Inflammatory macrophage treated with lipopolysaccharide for 4 hours (primary cell): ENCODE measurements around the gene POPDC2.

Source experiments
- DNase-seq: peaks from one replicate; pipeline ENCODE4 v3.0.0-alpha.2; 2020

Gene POPDC2

DNA sequence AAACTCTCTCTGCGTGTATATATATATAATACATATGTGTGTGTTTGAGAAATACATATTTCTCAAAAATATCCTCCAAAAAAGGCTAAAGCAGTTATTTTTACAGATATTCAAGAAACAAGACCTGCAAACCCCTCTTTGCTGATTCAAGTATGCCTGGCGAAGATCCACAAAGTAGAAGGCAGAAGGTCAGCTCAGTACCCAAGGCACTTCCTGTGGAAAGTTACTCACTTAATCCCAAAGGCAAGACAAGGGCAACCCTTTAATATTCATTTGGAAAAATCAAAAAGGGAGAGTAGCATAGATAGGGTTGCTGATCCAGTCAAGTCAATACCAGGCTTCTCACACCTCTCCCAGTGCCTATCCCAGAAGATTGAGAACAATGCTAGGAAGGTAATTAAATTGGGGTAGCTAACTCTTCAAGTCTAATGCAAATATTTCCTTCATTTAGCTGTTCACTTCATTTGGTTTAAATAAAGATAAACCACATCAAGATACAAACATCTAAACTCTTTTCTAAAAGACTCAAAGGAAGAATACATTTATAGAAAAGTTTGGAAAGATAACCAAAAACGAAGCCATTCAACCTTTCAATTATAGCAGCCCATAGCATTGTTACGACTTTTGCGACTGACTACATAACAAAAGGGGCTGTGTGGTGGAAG is 9.6 kb upstream of the POPDC2 start:
- DNase-seq = no peak

DNA sequence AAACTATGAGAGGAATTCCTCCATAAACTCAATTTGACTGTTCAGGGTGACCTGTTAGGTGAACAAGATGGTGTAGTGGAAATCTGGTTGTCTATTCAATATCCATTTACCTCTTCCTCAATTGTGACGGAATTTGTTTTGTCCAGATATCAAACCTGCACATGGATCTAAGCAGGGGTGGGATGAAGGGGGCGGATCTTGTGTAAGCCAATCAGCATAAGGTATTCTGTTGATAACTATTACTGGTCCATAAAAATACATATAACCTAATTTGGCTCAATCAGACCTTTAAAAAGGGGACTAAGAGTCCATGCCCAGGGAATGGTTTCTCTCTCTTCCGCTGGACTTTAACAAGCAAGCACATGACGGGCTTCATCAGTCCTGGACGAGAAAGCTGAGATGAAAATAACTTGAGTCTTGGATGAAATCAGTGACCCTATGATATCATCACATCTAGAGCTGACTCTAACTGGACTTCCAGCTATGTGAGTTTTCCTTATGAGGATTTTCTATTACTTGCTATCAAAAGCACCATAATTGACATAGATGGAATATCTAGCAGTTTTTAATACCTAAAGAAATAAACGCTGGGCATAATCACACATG is 5.7 kb upstream of the POPDC2 start:
- no peak for DNase-seq

DNA sequence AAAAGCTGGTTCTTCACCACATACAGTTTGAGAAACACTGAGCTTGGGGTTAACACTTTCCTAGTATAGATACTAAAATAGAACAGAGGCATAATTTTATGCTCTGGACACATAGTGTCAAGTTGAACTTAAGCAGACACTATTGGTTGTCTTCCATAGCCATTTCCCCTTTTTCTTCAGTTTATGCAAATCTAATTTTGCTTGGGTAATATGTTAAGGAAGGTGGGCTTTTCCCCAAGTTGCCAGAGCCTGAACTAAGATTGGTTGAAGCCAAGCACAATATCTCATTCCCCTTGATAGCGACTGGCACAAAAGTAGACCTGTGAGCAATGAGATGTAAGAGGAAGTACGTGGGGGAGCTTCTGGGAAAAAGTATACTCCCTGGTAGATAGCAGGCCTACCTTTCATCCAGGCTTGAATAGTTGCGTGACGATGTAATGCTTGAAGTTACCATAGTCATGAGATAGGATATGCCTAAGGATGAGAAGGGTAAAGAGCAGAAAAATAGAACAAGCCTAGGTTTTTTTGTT is 4.5 kb upstream of the POPDC2 start:
- DNase-seq = peak; percentile 98

DNA sequence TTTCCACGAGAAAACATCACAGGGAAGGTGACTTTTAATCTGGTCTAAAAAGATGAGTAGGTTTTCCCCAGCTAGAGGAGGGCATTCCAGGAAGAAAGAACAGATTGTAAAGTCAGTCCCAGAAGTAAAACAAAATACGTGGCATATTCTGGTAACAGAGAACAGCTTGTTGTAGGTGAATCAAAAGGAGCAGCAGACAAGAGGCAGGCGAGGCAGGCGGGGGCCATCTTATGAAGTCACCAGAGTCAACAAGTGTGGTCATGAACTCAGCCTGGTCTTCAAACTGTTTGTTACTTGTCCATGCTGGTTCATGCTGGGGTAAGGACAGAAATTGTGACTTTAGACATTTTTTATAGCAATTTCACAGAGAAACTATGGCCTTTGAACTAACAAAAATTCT is 4.0 kb upstream of the POPDC2 start:
- peak; percentile 37 for DNase-seq

DNA sequence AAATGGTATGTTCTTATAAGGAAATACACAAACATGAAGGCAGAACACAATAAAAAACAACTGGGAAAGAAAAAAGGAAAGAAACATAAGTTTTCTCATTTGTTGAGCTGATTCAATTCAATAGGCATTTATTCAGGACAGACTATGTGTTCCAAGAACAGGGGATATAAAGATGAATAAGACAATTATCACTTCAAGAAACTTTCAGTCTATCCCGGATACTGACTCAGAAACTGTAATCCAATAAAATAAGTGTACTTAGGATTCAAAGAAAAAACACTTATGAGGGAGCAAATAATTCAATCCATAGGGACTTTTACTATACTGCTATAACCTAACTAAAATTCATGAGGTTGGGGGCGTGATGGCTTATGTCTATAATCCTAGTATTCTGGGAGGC is 3.5 kb upstream of the POPDC2 start:
- no peak for DNase-seq

DNA sequence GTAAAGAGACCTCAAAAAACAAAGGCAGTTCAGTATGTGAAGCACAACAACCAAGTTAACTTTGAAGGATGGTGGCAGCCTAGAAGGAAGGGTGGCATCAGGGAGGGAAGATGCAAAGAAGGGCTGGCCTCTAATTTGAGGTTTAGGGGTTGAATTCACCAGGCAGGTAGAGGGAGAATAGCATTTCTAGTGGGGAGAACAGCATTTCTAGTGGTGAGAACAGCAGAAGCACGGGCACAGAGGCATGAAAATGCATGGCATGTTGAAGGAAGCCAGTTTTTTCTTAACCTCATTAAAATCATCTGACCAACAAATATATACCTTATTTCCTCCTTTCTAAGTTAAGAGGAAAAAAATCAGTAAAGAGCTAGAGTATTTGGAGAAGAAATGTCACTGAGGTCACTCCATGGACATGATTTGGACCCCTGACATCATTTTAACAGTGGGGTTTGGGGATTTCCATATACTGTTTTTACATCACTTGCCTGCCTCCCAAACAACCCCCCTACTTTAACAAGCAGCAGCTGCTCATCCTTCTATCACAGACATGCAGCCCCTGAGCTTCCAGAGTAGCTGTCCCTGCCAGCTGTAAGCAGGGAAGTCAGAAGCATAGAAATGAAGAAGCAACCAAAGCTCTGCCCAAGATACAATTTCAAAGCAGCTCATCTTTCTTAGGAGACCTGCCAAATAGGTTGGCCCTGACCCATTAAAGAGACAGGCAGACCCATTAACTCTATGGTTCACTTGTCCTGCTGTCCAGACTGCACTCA is 2.4 kb upstream of the POPDC2 start:
- DNase-seq = no peak

DNA sequence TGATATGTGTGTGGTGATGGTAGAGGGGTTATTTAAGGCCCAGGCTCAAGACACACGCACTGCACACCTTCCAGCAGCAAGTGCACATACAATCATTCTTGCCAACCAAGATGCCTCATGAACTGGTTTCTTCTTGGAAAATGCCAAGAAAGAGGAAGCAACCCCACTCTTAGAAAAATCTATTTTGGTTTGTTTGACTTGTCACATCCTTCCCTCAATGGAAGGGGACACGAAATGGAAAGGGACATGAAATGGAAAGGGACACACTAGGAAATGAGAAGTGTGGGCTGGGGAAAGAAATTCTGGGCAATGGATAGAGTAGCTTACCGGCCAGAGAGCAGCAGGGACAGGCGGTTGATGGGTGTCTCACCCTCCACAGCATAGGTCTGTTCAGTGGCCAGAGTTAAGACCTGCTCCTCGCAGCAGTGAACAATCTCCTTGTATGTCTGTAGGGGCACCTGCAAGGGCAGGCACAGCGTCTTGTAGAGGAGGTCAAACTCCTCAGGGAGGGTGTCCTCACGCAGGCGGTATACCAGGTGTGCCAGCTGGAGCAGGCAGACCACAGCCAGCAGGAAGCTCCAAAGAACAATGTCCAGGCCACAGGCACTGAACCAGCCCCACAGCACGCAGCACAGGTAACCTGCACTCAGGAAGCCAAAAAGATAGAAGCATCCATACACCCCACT is 640 bp downstream of the POPDC2 start:
- DNase-seq = peak; percentile 79

DNA sequence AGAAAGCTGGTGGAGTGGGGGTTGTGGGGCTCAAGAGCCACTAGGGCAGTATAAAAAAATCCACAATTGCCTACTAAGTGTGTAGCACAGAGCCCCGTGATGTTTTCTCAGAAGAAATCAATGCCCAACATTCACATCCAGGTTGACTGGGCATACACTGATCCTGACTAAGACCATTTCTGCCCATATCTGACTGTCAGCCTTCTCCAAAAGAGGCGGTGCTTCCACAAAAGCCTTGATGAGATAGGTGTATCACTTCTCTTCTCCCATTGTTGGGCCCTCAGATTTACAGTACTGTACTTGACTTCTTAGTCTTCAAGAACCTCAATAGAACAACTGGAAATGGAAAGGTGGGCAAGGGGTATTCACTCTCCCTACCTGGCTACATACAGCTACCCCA is 1.4 kb downstream of the POPDC2 start:
- no peak for DNase-seq

DNA sequence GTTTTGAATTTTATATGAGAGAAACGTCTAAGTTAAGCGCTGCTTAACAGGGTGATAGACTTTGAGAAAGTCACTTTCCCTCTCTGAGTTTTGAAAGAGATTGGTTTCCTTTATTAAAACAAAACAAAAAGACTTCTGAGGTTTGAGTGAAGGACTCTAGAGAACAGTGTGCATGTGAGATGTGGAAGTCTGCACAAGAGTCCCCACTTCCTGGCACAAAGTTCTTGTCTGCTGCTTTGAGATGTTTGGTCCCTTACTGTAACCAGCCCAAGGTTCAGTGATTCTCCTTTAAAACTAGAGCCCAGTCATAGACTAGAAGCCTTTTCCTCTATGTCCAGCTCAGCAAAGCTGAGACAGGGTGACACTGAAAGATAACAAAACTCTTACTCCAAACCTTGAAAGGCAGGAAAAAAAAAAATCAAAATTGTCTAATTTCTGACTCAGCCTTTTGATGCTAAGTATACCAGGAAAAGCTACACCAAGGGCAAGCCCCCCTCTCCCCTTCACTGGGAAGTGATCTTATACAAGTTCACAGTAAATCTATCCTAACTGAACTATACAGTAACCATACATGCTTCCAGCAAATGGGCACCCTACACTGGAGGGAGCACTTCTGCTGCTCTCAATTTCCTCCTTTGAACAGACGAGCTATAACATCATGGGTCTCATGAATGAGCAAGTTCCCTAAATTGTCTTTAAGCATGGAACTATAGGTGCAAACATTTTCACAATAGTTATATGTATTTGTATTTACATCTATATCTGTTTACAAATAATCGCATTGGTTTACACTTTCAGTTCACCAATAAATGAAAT is 2.3 kb downstream of the POPDC2 start:
- DNase-seq = peak; percentile 78

DNA sequence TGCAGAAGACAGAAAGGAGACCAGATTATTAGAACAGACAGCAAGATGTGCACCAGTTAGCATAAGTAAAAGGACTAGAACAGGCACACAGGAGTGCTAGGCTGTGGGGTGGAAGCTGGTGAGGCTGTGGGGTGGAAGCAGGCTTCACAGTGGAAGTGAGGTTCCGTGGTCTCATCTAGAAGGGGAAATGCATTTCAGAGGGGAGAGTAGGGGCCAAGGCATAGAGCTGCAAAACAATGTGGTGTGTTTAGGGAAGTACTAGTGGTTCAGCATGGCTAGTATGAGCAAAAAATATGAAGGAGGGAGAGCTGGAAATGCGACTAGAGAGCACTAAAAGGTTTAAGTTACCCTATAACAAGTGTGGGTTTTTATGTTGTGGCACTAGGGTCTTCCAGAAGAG is 6.5 kb downstream of the POPDC2 start:
- no peak for DNase-seq

DNA sequence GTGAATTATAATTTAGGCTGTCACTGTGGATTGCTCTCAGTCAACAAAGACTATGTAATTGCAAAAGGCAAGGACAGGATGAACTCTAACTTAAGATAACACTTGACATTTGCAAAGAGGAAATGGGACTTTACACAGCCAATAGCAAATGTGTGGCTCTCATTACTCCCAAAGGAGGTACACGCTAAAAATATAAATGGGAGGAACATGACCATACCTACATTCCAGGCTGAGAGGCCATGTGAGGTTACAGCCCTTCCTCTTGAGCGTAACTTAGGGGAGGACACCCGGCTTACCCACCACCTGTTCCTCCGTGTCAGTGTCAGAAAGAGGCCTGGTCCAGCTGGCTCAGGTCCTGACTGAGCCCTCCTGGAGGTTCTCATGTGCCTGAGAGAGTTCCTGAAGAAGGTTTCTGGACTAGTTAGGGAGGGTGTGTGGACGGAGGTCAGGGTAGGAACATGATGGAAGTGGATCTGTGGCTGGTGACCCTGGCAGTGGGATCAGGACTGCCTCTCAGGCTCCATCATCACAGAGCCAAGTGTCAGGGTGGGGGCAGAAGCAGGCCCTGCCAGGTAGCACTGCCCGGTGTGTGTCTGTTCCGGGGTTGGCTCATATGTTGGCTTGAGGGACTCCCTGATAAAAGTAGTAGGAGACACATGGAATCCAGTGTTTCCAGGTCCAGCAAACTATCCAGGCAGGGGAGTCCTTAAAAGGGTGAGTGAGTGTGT is 7.9 kb downstream of the POPDC2 start:
- DNase-seq = peak; percentile 28

DNA sequence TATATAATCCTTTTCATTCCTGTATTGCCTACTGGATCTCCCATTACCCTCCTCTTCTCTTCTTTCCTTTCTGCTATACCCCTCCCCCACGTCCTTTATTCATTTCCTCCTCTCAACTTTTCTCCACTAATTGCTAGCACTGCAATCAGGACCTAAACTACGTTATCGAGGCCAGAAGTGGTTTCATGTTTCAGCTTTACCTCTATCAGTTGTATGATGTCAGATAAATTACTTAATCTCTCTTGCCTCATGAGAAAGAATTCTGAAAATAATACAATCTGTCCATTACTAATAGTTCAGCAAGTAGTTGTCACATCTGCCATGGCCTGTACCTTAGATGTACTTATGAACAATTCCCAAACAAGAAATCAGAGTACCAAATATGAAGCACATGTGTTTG is 10.6 kb downstream of the POPDC2 start:
- peak; percentile 58 for DNase-seq

DNA sequence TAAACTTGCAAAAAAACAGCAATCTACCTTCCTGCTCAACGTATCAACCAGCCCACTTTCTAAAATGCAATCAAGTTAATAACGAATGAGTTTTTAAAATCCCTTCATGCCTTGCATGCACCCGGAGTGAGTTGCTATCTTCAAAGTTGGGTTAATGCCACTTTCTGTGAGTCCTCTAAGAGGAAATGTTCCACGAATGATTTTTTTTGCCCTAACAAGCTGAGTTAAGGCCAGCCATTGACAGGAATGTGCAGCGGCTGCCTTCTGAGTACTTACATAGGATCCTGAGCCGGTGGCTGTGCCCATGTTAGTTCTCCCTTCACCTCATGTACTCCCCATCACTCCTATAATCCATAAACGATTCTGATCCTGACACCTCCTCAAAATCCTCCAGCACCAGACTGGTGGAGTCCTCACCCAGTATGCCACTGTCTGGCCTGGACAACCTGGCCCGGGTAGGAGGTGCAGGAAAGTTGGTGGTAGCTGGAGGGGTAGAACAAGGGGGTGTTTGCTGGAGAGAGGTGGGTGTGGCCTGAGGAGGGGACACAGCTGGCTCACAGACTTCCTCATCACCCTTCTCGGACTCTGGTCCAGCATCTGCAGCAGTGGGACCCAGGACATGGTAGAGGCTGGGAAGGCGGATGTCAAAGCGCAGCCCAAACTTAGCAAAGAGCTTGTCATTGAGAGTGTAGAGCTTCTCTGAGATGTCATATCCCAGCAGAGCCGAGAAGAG is 12.4 kb downstream of the POPDC2 start:
- DNase-seq = no peak

DNA sequence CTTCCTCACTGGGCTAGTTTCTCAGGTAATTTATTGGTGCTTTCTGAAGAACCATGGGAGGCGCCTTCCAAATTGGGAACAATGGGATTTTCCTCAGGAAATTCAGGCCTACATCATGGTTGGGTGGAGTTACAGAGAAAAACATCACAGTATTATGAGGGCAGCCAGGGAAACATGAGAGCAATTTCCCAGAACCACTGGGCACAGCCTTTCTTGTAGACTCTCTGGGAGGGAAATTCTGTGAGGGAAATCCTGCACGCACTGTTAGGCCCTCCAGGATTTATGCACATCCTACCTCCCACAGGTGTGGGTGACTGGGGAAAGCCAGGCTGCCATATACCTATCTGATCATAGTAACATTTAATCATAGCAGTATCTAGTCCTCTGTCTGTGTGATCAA is 13.2 kb downstream of the POPDC2 start:
- DNase-seq = no peak

DNA sequence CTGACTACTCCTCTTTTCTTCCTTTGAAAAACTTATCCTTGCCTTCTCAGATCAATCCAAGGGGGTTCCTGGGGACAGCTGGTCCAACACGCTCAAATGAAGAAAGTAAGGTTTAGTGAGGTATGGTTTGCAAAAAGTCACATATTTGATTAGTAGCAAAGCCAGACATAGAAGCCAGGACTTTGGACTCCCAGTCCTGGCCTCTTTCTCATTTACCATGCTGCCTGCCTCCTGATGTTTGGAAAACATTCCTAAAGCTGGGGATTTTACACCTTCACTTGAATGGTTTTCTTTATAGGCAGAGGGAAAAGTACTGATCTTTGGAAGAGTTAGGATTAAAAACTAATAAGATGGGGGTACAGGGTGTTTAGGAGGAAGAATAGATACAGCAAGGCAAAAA is 14.6 kb downstream of the POPDC2 start:
- no peak for DNase-seq

DNA sequence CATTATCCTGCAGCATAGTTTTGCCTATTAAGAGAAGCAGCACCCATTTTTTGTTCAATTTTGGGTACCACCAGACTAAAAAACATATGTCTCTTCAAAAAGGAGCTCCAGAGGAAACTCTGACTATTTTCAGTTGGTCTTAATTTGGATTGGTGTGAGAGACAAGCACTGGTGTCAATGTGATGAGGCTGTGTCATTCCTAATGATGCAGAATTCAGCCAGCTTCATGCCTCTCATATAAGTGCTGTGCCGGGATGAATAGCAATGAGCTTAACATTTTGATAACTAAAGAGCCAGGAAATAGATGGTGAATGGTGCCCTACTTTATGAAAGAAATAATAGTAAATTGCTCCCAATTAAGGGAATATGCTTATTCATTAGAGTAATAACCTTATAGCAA is 15.9 kb downstream of the POPDC2 start:
- no peak for DNase-seq

DNA sequence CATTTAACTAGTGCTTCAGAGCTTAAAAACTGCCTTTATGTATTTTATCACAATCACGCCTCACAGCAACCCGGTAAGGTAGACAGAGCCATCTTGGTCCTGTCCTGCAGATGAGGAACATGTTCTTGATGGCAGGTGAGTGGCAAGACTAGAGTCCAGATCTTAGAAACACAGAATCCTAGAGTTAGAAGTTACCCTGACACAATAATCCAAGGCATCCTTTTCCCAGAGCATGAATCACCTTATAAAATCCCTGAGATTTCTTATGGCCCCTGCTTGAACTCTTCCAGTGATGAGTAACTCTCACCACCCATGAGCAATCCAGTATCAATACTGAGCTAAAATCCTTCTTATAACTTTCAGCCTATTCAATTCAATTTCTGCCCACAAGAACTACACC is 16.9 kb downstream of the POPDC2 start:
- DNase-seq = peak; percentile 60

DNA sequence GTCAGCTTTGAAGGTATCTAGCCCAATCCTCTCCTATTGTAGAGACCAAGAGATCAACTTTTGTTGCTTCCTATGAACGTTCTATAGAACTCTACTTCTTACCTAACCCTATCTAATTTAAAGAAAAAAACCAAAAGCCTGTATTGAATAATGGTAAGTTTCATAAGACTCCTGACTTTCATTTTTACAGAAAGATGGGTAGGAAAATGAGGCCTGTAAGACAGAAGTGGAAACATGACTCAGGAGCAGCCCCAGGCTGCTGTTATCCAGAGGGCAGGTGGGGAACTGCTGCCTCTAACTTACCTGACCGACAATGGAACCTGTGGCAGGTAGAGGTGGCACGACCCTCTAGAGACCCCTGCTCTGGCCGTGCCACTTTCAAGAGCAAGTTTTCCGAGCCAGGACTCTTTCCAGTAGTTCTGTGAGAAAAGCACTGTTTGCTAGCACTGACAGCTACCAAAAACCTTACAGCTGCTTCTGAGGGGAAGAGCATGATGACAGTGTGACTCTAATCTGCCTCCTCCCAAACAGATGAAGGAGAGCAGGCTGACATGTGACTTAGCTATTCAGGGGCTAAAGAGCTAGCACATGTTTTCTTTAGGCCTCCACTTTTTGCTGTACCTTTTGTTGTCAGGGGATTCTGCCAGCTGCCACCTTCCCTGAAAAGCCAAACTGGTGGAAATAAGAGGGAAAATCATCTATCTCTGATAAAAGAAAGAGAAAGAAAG is 17.5 kb downstream of the POPDC2 start:
- peak; percentile 66 for DNase-seq

DNA sequence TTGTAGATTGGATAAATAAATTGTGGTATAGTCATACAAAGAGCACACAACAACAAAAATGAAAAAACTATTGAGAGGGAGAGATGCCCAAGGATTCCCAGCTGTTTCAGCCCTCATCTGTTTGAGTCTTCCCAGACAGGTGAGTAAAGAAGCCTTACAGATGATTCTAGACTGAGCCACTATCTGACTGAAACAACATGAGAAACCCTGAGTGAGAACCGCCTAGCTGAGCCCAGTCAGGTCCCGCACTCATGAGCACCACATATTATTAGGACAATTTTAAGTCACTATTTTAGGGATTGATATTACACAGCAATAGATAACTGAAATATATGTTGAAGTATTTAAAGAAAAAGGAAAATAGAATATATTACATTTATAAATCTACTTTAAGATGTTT is 19.0 kb downstream of the POPDC2 start:
- DNase-seq = no peak
